Subcutaneous adipose tissue (tissue), 4 donors: Measurements from ENCODE around the gene HOXA5. TPM values are rescaled to one million over a fixed set of nuclear protein-coding genes. Genes with fewer than 3 reads are reported as not detected.

Experiments
- total RNA-seq, 4 donors: library from RNA; depleted of rRNA; stranded (reverse); fragments of >200 nt; gene quantifications; one replicate each; pipeline ENCODE4 v1.1.0, GENCODE V29; 2016
- TF ChIP-seq, protein P1 (sequence below): fragments of 450-650 bp; IDR thresholded peaks from one replicate; pipeline ENCODE4 v1.5.1; 2016; ENCODE audit warnings: low read depth, mild to moderate bottlenecking, control low read depth, antibody characterized with exemption, moderate library complexity

The HOXA5 gene
- total RNA-seq = 1 to 10 TPM; 2.9 to 6.4 (median 4.7) TPM

DNA sequence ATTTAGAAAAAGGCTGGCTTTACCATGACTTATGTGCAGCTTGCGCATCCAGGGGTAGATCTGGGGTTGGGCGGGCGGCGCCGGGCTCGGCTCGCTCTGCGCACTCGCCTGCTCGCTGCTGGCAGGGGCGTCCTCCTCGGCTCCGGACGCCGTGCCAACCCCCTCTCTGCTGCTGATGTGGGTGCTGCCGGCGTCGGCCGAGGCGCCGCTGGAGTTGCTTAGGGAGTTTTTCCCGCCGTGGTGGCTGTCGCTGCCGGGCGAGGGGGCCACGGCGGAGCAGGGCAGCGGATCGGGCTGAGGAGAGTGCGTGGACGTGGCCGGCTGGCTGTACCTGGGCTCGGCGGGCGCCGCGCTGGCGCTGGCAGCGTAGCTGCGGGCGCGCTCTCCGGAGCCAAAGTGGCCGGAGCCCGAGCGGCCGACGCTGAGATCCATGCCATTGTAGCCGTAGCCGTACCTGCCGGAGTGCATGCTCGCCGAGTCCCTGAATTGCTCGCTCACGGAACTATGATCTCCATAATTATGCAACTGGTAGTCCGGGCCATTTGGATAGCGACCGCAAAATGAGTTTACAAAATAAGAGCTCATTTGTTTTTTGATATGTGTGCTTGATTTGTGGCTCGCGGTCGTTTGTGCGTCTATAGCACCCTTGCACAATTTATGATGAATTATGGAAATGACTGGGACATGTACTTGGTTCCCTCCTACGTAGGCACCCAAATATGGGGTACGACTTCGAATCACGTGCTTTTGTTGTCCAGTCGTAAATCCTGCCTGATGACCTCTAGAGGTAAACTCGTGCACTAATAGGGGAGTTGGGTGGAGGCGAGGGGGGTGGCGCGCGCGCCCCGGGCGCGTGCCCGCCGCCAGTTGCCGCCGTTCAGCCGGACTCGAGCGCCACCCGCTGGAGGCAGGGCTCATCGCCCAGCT, at the start of gene HOXA5:
HOXA5 (minus strand) TSS at position 659 of the 927 bp plus-strand sequence; CDS start at position 585, 74 bp downstream.
- TF ChIP-seq, protein P1, sequence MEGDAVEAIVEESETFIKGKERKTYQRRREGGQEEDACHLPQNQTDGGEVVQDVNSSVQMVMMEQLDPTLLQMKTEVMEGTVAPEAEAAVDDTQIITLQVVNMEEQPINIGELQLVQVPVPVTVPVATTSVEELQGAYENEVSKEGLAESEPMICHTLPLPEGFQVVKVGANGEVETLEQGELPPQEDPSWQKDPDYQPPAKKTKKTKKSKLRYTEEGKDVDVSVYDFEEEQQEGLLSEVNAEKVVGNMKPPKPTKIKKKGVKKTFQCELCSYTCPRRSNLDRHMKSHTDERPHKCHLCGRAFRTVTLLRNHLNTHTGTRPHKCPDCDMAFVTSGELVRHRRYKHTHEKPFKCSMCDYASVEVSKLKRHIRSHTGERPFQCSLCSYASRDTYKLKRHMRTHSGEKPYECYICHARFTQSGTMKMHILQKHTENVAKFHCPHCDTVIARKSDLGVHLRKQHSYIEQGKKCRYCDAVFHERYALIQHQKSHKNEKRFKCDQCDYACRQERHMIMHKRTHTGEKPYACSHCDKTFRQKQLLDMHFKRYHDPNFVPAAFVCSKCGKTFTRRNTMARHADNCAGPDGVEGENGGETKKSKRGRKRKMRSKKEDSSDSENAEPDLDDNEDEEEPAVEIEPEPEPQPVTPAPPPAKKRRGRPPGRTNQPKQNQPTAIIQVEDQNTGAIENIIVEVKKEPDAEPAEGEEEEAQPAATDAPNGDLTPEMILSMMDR = no peak

DNA sequence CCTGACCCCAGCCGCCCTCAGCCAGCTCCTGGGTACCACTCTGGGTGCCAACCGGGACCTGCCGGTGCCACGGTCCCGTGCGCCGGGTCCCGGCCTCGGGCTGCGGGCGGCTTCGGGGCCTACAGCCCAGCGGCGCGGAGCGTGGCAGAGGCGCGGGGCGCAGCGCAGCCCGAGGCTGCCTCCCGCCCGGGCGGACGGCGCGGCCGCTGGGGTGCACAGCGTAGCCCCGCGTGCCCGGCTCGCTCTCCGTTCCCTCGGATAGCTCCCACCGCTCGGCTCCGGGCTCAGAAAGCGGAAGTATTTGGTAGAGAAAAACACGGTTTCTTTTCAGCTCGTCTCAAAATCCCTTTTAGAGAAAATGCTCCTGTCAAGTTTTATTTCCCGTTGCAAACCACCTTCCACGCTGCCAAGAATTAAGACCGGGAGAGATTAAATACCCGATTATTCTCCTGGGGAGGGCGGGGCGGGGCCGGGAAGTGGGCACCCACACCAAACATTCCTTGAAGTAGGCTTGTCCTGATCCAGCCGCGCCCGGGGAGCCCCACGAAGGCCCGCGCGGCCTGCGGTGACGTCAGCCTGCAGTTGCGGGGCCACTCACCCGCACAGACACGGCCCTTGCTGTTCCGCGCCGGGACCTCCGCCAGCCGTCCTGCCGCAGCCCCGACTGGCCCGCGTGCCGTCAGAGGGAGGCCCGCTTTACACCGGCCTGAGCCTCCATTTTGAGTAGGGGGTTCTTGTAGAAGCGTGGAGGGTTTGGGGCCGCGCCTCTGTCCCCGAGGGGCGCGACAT, 49.3 kb upstream of the HOXA5 start:
- TF ChIP-seq, protein P1 = no peak

DNA sequence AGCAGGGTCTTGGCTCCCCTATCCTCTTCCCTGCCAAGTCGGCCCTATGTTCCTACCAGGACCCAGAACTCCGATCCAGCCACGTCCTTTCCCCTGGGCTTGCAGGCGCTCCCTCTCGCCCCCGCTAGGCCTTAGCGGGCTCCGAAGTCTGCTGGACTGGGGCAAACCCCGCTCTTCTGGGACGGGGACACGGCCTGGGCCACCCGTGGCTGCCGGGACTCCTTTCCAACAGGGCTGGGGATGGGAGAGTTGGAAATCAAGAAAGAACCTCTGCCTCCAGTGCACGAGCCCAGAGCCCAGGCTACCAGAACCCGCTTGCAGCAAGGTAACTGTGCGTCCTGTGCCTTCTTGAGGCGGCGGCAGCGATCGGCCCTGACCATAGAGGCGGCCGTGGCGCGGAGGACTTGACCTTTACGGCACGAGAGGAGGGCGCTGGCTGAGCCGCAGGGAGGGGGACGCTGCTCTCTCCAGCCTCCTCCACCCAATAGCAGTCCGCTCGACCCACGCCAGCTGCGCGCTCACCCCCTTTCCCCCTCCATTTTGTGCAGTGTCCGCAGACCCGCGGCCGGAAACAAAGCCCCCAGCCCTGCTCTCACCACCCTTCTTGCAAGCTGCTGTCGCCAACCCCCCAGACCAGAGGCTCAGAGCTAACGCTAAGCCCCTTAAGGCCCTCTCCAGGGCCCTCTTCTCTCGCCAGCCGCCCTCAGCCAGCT, 48.5 kb upstream of the HOXA5 start:
- TF ChIP-seq, protein P1 = no peak

DNA sequence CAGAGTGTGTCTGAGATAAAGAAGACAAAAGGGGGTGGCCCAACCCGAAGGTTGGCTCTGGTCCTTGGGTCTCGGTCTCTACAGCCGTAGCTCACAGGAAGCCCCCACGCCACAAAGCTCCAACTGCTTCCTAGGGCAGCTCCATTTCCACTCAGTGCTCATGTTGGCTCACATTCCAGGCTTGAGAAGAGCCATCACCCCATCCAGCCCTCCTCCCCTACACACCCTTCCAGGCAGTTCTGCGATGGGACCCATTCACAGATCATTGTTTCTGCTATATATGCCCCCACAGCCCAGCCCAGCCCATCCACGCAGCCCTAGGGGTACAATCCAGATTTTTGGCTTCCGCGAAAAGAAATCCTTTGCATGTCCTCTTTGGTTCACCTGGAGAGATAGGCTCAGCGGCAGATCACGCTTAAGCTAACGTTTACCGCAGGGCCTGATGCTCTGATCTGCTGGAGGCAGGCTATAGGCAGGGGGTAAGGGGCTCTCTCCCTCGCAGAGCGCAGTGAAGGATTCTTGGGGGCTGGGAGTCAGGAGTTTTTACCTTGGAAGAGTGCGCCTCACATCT, 47.8 kb upstream of the HOXA5 start:
- TF ChIP-seq, protein P1 = no peak

DNA sequence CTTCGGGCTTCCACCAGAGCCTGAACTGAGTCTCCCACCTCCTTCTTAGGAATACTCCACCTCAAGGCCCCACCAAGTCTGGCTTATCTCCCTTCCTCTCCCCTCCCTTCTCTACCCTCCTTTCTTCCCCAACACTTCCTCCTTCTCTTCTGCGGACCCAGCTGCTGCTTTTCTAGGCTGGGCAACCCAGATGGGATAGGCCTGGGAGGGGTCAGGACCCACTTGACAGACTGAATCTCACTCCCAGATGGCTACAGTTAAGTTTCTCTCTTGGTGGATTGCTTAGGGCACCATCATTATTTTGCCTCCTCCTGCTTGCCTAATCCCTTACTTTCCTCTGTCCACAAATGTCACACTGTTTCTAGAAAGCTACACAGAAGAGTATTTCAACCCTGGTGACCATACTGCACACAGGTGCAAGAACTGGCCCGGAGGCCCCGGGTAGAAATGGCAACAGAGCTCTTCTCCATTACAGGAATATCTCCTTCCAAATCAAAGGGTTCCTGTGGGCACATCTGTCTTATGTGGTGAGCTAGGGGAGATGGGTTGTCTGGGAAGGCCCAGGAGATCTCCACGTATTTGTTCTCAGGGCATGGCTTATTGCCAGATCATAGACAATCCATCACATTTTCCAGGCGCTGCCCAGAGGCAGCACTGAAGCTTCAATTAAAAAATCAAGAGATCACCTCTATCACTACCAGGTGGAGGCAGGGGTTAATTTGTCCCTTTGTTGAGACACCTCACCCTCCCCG, 46.7 kb upstream of the HOXA5 start:
- TF ChIP-seq, protein P1 = no peak

DNA sequence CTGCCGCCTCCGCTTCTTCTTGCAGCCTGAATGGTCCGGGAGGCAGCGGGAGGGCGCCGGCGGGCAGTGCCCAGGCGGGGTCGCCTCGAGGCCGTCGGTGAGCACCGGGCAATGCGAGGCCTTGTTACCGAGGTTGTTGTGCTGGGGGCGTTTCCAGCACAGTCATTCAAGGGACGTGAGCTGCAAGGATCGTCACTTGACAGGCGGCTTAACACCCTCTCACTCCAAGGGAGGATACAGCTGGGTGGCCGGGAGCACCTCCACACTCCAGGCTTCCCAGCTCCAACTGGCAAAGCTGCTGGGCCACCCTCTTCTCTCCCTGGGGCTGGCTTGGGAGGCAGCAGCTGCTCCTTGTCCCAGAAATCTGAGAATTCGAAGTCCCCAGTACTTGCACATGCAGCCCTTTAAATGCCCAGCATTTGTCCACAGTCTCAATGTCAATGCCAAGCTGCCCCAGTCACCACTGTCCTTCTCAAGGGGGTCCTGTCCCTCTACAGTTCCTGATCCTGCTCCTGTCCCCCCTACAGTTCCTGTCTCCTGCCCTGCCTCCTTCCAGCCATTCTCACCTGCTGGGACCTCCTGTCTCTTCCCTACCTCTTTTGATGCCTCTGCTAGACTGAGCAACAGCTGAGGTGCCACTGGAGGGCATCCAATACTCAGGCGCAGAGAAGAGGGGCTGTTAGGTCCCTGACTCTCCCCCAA, 46.0 kb upstream of the HOXA5 start:
- TF ChIP-seq, protein P1 = no peak
